NCI-H460 (cell line): Measurements from ENCODE around the gene LRTM2. TPM values are rescaled to one million over a fixed set of nuclear protein-coding genes. Genes with fewer than 3 reads are reported as not detected.

Experiments used
- DNase-seq: peaks from one replicate; pipeline ENCODE4 v3.0.0-alpha.2; 2016; ENCODE audit warnings: low read depth; ENCODE audit errors: extremely low read depth
- total RNA-seq: library from RNA; depleted of rRNA; stranded (reverse); fragments of >200 nt; shearing (Covaris generic); gene quantifications from 2 replicates; pipeline ENCODE4 v1.2.3, GENCODE V29; 2014

LRTM2 gene
- total RNA-seq, 1 experiment from 2014 or later, result not detected

GRCh38 chr12:1827826-1828805 lies 7.8 kb downstream of the LRTM2 start:
- no peak for DNase-seq

- no peak for DNase-seq
These were observed 8.5 kb downstream of the LRTM2 start for GRCh38 chr12:1828856-1829255.

- no peak for DNase-seq
These were observed 9.0 kb downstream of the LRTM2 start for GRCh38 chr12:1829306-1829900.

GRCh38 chr12:1830401-1830845 lies 10.1 kb downstream of the LRTM2 start:
- DNase-seq, result no peak

GRCh38 chr12:1830981-1831963 lies 10.9 kb downstream of the LRTM2 start:
- DNase-seq, result peak; percentile 5

GRCh38 chr12:1832801-1833595 lies 12.6 kb downstream of the LRTM2 start:
- DNase-seq, result no peak

- no peak for DNase-seq
These were observed 13.2 kb downstream of the LRTM2 start for GRCh38 chr12:1833596-1834028.

GRCh38 chr12:1834186-1834925 lies 14.0 kb downstream of the LRTM2 start:
- DNase-seq, result no peak

GRCh38 chr12:1835211-1836131 lies 15.1 kb downstream of the LRTM2 start:
- no peak for DNase-seq

GRCh38 chr12:1836241-1836803 lies 16.0 kb downstream of the LRTM2 start:
- DNase-seq, result no peak

GRCh38 chr12:1836854-1837421 lies 16.6 kb downstream of the LRTM2 start:
- no peak for DNase-seq

- DNase-seq, result no peak
These were observed 17.3 kb downstream of the LRTM2 start for GRCh38 chr12:1837541-1838204.

GRCh38 chr12:1838205-1838993 lies 18.0 kb downstream of the LRTM2 start:
- no peak for DNase-seq

GRCh38 chr12:1838994-1839365 lies 18.6 kb downstream of the LRTM2 start:
- DNase-seq, result no peak

- DNase-seq, result no peak
These were observed 19.1 kb downstream of the LRTM2 start for GRCh38 chr12:1839464-1839863.
